Ascending aorta (tissue), 2 donors: ENCODE results near the gene FKBP2. TPM values are rescaled to one million over a fixed set of nuclear protein-coding genes. Genes with fewer than 3 reads are reported as not detected.
A peak's percentile ranks its signal among the peaks of the same experiment; 100 is the strongest.

Source experiments
- DNase-seq, 2 donors: peaks; one replicate each; pipeline ENCODE4 v3.0.0-alpha.2; 2019; ENCODE audit warnings: low spot score in 2 of 2
- H3K27ac ChIP-seq, 2 donors: fragments of 200-600 bp; sonication (generic); one replicate each; pipeline ENCODE4 v1.5.1; 2016 to 2017; ENCODE audit warnings: mild to moderate bottlenecking in 1 of 2
- H3K27me3 ChIP-seq: fragments of 200-600 bp; sonication (generic); one replicate; pipeline ENCODE4 v1.5.1; 2017
- H3K36me3 ChIP-seq, 2 donors: fragments of 200-600 bp; sonication (generic); one replicate each; pipeline ENCODE4 v1.5.1; 2016
- H3K4me1 ChIP-seq, 2 donors: fragments of 200-600 bp; sonication (generic); one replicate each; pipeline ENCODE4 v1.5.1; 2016 to 2017; ENCODE audit warnings: mild to moderate bottlenecking in 1 of 2
- H3K4me3 ChIP-seq, 2 donors: fragments of 200-600 bp; sonication (generic); one replicate each; pipeline ENCODE4 v1.5.1; 2016 to 2017; ENCODE audit warnings: mild to moderate bottlenecking in 1 of 2
- H3K9me3 ChIP-seq, 2 donors: fragments of 200-600 bp; sonication (generic); one replicate each; pipeline ENCODE4 v1.5.1; 2016
- intact Hi-C: fragments of 100-400 bp; cut with DNase I; formaldehyde crosslinking; loops from one replicate; pipeline ENCODE4 v1.15.1; 2023
- total RNA-seq: library from RNA; depleted of rRNA; stranded (reverse); fragments of >200 nt; gene quantifications from one replicate; pipeline ENCODE4 v1.1.0, GENCODE V29; 2016
- TF ChIP-seq, protein P1 (sequence below), 3 experiments: fragments of 200-600 bp in 2 of 3; fragments of 450-650 bp in 1 of 3; sonication (generic) in 2 of 3; IDR thresholded peaks; one replicate each; pipeline ENCODE4 v1.5.1; 2016 to 2019; ENCODE audit warnings: antibody characterized with exemption in 3 of 3, mild to moderate bottlenecking in 1 of 3, moderate library complexity in 1 of 3

The FKBP2 gene
- total RNA-seq, 1 donor from 2014 or later: 17.7 TPM

DNA sequence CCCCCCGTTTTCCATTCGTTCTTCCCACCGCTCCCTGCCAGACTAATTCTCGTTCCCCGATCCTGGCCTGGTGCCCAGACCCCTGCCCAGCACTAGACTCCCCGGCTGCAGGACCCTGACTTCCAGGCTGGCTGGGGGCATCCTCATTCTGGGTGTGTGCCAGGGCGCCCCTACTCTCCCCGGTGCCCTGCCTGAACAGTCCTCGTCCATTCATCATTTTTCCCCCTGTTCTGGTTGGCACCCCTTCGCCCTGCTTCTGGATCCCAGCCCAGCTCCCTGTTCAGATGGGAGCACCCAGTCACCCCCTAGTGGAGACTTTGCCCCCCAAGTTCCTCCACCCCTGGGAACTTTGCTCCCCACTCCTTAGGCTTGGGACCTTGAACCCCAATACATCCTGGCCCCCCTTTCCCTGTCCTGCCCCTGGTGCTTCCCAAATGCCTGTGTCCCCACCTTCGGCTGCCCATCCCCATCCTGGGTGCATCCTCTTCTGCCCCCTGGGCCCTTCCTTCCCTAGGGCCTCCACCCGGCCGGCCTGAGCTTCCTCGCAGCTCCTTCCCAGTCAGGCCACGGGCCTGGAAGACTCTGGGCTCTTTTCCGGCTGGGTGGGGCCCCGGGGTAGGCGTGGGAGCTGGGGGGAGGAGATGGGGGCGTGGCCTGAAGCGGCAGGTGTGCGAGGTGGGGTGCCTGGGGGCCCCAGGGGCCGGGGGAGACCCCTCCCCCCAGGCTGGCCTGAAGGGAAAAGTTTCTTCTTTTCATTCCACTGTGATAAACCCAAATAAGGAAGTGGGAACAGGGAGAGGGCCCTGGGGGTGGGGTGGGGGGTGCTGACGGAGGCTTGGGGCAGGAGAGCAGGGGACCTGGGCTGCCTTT, 11.3 kb downstream of the FKBP2 start:
- H3K4me1 ChIP-seq: peaks cover 12 to 29% of the 10 kb centered on the region in 2 donors
- peaks cover 26 to 30% of the 10 kb centered on the region in 2 donors for H3K36me3 ChIP-seq
- DNase-seq: no peak
- intact Hi-C loops: no loop called here
- TF ChIP-seq, protein P1, sequence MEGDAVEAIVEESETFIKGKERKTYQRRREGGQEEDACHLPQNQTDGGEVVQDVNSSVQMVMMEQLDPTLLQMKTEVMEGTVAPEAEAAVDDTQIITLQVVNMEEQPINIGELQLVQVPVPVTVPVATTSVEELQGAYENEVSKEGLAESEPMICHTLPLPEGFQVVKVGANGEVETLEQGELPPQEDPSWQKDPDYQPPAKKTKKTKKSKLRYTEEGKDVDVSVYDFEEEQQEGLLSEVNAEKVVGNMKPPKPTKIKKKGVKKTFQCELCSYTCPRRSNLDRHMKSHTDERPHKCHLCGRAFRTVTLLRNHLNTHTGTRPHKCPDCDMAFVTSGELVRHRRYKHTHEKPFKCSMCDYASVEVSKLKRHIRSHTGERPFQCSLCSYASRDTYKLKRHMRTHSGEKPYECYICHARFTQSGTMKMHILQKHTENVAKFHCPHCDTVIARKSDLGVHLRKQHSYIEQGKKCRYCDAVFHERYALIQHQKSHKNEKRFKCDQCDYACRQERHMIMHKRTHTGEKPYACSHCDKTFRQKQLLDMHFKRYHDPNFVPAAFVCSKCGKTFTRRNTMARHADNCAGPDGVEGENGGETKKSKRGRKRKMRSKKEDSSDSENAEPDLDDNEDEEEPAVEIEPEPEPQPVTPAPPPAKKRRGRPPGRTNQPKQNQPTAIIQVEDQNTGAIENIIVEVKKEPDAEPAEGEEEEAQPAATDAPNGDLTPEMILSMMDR (IDR thresholded peaks at IDR 0.05): peak in 2 of 3 experiments; percentile 26 to 40
- H3K27ac ChIP-seq: peak overlapping the region; percentile 53 to 68
- H3K27me3 ChIP-seq: no peaks in the 10 kb centered on the region
- no peaks in the 10 kb centered on the region for H3K9me3 ChIP-seq
- peak overlapping the region; percentile 74 to 86 for H3K4me3 ChIP-seq

GRCh38 chr11:64253043-64253442, 12.1 kb downstream of the FKBP2 start:
- TF ChIP-seq, protein P1 (IDR thresholded peaks at IDR 0.05): no peak
- Histone ChIP-seq H3K36me3 (peaks cover 29 to 35% of the 10 kb centered on the region in 2 donors), H3K4me1 (peaks cover 7 to 25% of the 10 kb centered on the region in 2 donors), H3K4me3 (peak overlapping the region; percentile 74 to 86), H3K27ac (peak overlapping the region; percentile 53 to 68), H3K9me3 (no peaks in the 10 kb centered on the region), H3K27me3 (no peaks in the 10 kb centered on the region)
- DNase-seq: no peak
- intact Hi-C loops: no loop called here

- H3K27me3 ChIP-seq: no peaks in the 10 kb centered on the region
- TF ChIP-seq, protein P1 (IDR thresholded peaks at IDR 0.05): no peak
- H3K4me3 ChIP-seq: peak overlapping the region in 1 of 2 donors; percentile 74
- peak overlapping the region; percentile 45 to 53 for H3K27ac ChIP-seq
- H3K36me3 ChIP-seq: peaks cover 33 to 39% of the 10 kb centered on the region in 2 donors
- H3K9me3 ChIP-seq: no peaks in the 10 kb centered on the region
- DNase-seq: no peak
- intact Hi-C loops: no loop called here
- peaks cover 7 to 25% of the 10 kb centered on the region in 2 donors for H3K4me1 ChIP-seq
Observed at GRCh38 chr11:64253481-64253880, 12.6 kb downstream of the FKBP2 start.

- Histone ChIP-seq H3K36me3 (peaks cover 41 to 48% of the 10 kb centered on the region in 2 donors), H3K27ac (peak overlapping the region; percentile 34 to 45), H3K9me3 (no peaks in the 10 kb centered on the region), H3K4me1 (peaks cover 7 to 25% of the 10 kb centered on the region in 2 donors), H3K27me3 (no peaks in the 10 kb centered on the region), H3K4me3 (no peak overlapping the region)
- TF ChIP-seq, protein P1 (IDR thresholded peaks at IDR 0.05): no peak
- no peak for DNase-seq
- intact Hi-C loops: no loop called here
Observed at GRCh38 chr11:64254326-64254725, 13.4 kb downstream of the FKBP2 start.

- TF ChIP-seq, protein P1 (IDR thresholded peaks at IDR 0.05): no peak
- no peak for DNase-seq
- H3K4me3 ChIP-seq: no peak overlapping the region
- peaks cover 7 to 24% of the 10 kb centered on the region in 2 donors for H3K4me1 ChIP-seq
- intact Hi-C loops: no loop called here
- no peaks in the 10 kb centered on the region for H3K9me3 ChIP-seq
- peaks cover 52 to 57% of the 10 kb centered on the region in 2 donors for H3K36me3 ChIP-seq
- H3K27me3 ChIP-seq: no peaks in the 10 kb centered on the region
- no peak overlapping the region for H3K27ac ChIP-seq
Observed at GRCh38 chr11:64255135-64256128, 14.5 kb downstream of the FKBP2 start.
